HTERT RPE-1 (cell line): ENCODE measurements around the gene COPS9.

ENCODE experiments used
- in situ Hi-C: fragments of 300-500 bp; cut with MboI; formaldehyde crosslinking; loops from 4 replicates; pipeline ENCODE4 v1.14.3; 2020; ENCODE audit warnings: low sequenced_read_pairs

Gene COPS9

GRCh38 chr2:240121675-240122074, 14.4 kb downstream of the COPS9 start:
- in situ Hi-C loops, result no loop called here

- in situ Hi-C loops, result no loop called here
These were observed 14.9 kb downstream of the COPS9 start for GRCh38 chr2:240121190-240121589.

GRCh38 chr2:240114233-240114632, 21.9 kb downstream of the COPS9 start:
- in situ Hi-C loops, result no loop called here

GRCh38 chr2:240112914-240113690, 23.0 kb downstream of the COPS9 start:
- in situ Hi-C loops, result no loop called here

- in situ Hi-C loops, result no loop called here
These were observed 24.9 kb downstream of the COPS9 start for GRCh38 chr2:240111253-240111652.

- in situ Hi-C loops, result no loop called here
These were observed 26.7 kb downstream of the COPS9 start for GRCh38 chr2:240109386-240109785.

- in situ Hi-C loops, result no loop called here
These were observed 28.7 kb downstream of the COPS9 start for GRCh38 chr2:240107477-240107796.

GRCh38 chr2:240106765-240107476, 29.2 kb downstream of the COPS9 start:
- in situ Hi-C loops, result no loop called here

- in situ Hi-C loops, result no loop called here
These were observed 30.1 kb downstream of the COPS9 start for GRCh38 chr2:240105982-240106381.

GRCh38 chr2:240103136-240103535, 33.0 kb downstream of the COPS9 start:
- in situ Hi-C loops, result no loop called here

GRCh38 chr2:240098349-240098748, 37.8 kb downstream of the COPS9 start:
- in situ Hi-C loops, result no loop called here

- in situ Hi-C loops, result no loop called here
These were observed 40.3 kb downstream of the COPS9 start for GRCh38 chr2:240095556-240096523.

GRCh38 chr2:240089306-240089705, 46.8 kb downstream of the COPS9 start:
- in situ Hi-C loops, result no loop called here

GRCh38 chr2:240086563-240086962, 49.5 kb downstream of the COPS9 start:
- in situ Hi-C loops, result no loop called here
